HCT116 (cell line): ENCODE data around the gene KLF4. TPM values are rescaled to one million over a fixed set of nuclear protein-coding genes. Genes with fewer than 3 reads are reported as not detected.

Source experiments
- ATAC-seq: fragments of 200-7000 bp; cut with Tn5 transposase; 2 replicates; pipeline ENCODE4 v1.9.1; 2020; ENCODE audit warnings: mild to moderate bottlenecking, moderate library complexity
- BruUV-seq: library from RNA; stranded (reverse); fragments of 400-500 nt; replicated peaks from 2 replicates; lab custom pipeline; 2021; lab: Mats Ljungman, UMichigan
- CTCF ChIA-PET: fragments of 300-600 bp; sonication (Branson Sonifier 250); formaldehyde crosslinking; loops from one replicate; lab custom pipeline; 2021; ENCODE audit warnings: antibody characterized with exemption; lab: Charles Lee
- POLR2A ChIA-PET: fragments of 300-600, 350-600 bp; sonication (Branson Sonifier 250); formaldehyde crosslinking; loops from one replicate; lab custom pipeline; 2021; ENCODE audit warnings: antibody characterized with exemption; lab: Charles Lee
- RAD21 ChIA-PET, 2 experiments: fragments of 300-600 bp; sonication (Branson Sonifier 250); formaldehyde crosslinking; loops; one replicate each; lab custom pipeline; 2023; ENCODE audit warnings: low total read pairs in 2 of 2; ENCODE audit not compliant: uncharacterized antibody in 2 of 2, unreplicated experiment in 2 of 2, low non-redundant PET in 1 of 2; lab: Charles Lee
- DNase-seq: peaks from one replicate; pipeline ENCODE4 v3.0.0-alpha.2; 2010; ENCODE audit warnings: low read depth, low spot score
- H2AFZ ChIP-seq: fragments of 200-600 bp; shearing (Covaris generic), sonication (generic); 2 replicates; pipeline ENCODE4 v1.6.1; 2017; ENCODE audit warnings: low read depth, mixed run types, mixed read lengths, antibody characterized with exemption, low read length; ENCODE audit not compliant: poor library complexity, severe bottlenecking
- H3K27ac ChIP-seq: 2 replicates; pipeline ENCODE4 v1.5.1; 2012; ENCODE audit warnings: low read depth, low read length
- H3K27me3 ChIP-seq: fragments of 200-600 bp; sonication (generic); 2 replicates; pipeline ENCODE4 v1.6.1; 2016; ENCODE audit warnings: mixed run types, low read length, mixed read lengths; ENCODE audit not compliant: insufficient read depth
- H3K36me3 ChIP-seq, 2 experiments: fragments of 200-500 bp in 1 of 2; fragments of 200-600 bp in 1 of 2; sonication (Bioruptor generic) in 1 of 2; sonication (generic) in 1 of 2; 2 replicates each; pipeline versions ENCODE4 v1.5.1 to v1.6.1; 2014 to 2016; ENCODE audit warnings: low read length in 2 of 2, inconsistent platforms in 1 of 2, mixed read lengths in 1 of 2, mixed run types in 1 of 2; ENCODE audit not compliant: insufficient read depth in 2 of 2, control insufficient read depth in 1 of 2
- H3K4me1 ChIP-seq, 2 experiments: fragments of 200-600 bp in 1 of 2; sonication (generic) in 1 of 2; 2 replicates each; pipeline versions ENCODE4 v1.5.1 to v1.6.1; 2012 to 2017; ENCODE audit warnings: low read length in 2 of 2, inconsistent platforms in 1 of 2, mild to moderate bottlenecking in 1 of 2, mixed read lengths in 1 of 2, mixed run types in 1 of 2, moderate library complexity in 1 of 2; ENCODE audit not compliant: insufficient read depth in 2 of 2, control insufficient read depth in 1 of 2
- H3K4me2 ChIP-seq: fragments of 200-600 bp; sonication (generic); 2 replicates; pipeline ENCODE4 v1.6.1; 2017; ENCODE audit warnings: mixed run types, low read length, mixed read lengths
- H3K4me3 ChIP-seq, 2 experiments: fragments of 200-600 bp in 1 of 2; sonication (generic) in 1 of 2; replicated peaks in 1 of 2; 2 replicates each; pipeline ENCODE4 v1.5.1; 2011 to 2016; ENCODE audit warnings: low read length in 2 of 2, control low read depth in 1 of 2, low read depth in 1 of 2, mild to moderate bottlenecking in 1 of 2, mixed read lengths in 1 of 2, mixed run types in 1 of 2
- H3K79me2 ChIP-seq: fragments of 200-600 bp; sonication (generic); 2 replicates; pipeline ENCODE4 v1.6.1; 2017; ENCODE audit warnings: mild to moderate bottlenecking, mixed run types, low read length, moderate library complexity, mixed read lengths; ENCODE audit not compliant: insufficient read depth
- H3K9ac ChIP-seq: fragments of 200-600 bp; sonication (generic); 2 replicates; pipeline ENCODE4 v1.6.1; 2016; ENCODE audit warnings: low read length, mixed read lengths
- H3K9me2 ChIP-seq: fragments of 200-600 bp; sonication (generic), shearing (Covaris generic); 2 replicates; pipeline ENCODE4 v1.6.1; 2017; ENCODE audit warnings: mixed run types, mild to moderate bottlenecking, moderate library complexity; ENCODE audit not compliant: insufficient read depth
- H3K9me3 ChIP-seq, 2 experiments: fragments of 200-500 bp in 1 of 2; fragments of 200-600 bp in 1 of 2; sonication (Bioruptor generic) in 1 of 2; sonication (generic) in 1 of 2; 2 replicates each; pipeline ENCODE4 v1.6.1; 2014 to 2017; ENCODE audit warnings: low read length in 2 of 2, mixed read lengths in 2 of 2, inconsistent platforms in 1 of 2, low read depth in 1 of 2, mild to moderate bottlenecking in 1 of 2, mixed run types in 1 of 2, moderate library complexity in 1 of 2; ENCODE audit not compliant: control insufficient read depth in 1 of 2, insufficient read depth in 1 of 2
- H4K20me1 ChIP-seq: fragments of 200-600 bp; sonication (generic), shearing (Covaris generic); 2 replicates; pipeline ENCODE4 v1.6.1; 2017; ENCODE audit warnings: mixed run types, mild to moderate bottlenecking, moderate library complexity; ENCODE audit not compliant: insufficient read depth
- ELF1 ChIP-seq: IDR thresholded peaks from 2 replicates; pipeline ENCODE4 v1.6.1; 2012; ENCODE audit warnings: low read depth, borderline replicate concordance
- EZH2phosphoT487 ChIP-seq: fragments of 200-600 bp; IDR thresholded peaks from 2 replicates; pipeline ENCODE4 v1.6.1; 2018; ENCODE audit warnings: antibody characterized with exemption, borderline replicate concordance
- FOSL1 ChIP-seq: IDR thresholded peaks from 2 replicates; pipeline ENCODE4 v1.6.1; 2012; ENCODE audit warnings: low read depth
- JUND ChIP-seq: IDR thresholded peaks from 2 replicates; pipeline ENCODE4 v1.6.1; 2012
- REST ChIP-seq: IDR thresholded peaks from 2 replicates; pipeline ENCODE4 v1.6.1; 2012; ENCODE audit warnings: low read depth
- SRF ChIP-seq: IDR thresholded peaks from 2 replicates; pipeline ENCODE4 v1.6.1; 2012; ENCODE audit warnings: low read depth
- TCF7L2 ChIP-seq: IDR thresholded peaks from 2 replicates; pipeline ENCODE4 v1.7.0; 2011; ENCODE audit warnings: borderline replicate concordance, inconsistent platforms; ENCODE audit not compliant: insufficient read depth, insufficient read length; ENCODE audit errors: extremely low read depth
- ZFX ChIP-seq: fragments of 450-650 bp; IDR thresholded peaks from 2 replicates; pipeline ENCODE4 v1.6.1; 2017
- ZNF274 ChIP-seq: fragments of 200-500 bp; sonication (Bioruptor generic); IDR thresholded peaks from 2 replicates; pipeline ENCODE4 v1.6.1; 2014; ENCODE audit warnings: mild to moderate bottlenecking, low read depth, low read length, inconsistent platforms
- intact Hi-C: fragments of 100-400 bp; cut with micrococcal nuclease; formaldehyde crosslinking; loops from 2 replicates; pipeline ENCODE4 v1.10.0; 2022
- total RNA-seq: library from RNA; stranded (reverse); gene quantifications from one replicate; pipeline ENCODE4 v1.2.1, GENCODE V29; 2021; ENCODE audit not compliant: unreplicated experiment

The KLF4 gene
- total RNA-seq, 1 experiment from 2014 or later, result 92.8 TPM

DNA sequence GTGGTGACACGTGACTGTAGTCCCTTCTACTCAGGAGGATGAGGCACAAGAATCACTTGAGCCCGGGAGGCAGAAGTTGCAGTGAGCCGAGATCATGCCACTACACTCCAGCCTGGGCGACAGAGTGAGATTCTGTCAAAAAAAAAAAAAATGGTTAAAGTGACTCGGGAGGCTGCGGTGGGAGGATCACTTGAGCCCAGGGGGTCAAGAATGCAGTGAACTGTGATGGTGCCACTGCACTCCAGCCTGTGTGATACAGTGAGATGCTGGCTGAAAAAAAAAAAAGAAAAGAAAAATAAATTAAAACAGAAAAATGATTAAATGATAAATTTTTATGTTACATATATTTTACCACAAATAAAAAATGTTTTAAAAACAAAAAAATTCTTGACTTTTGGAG is 51.9 kb downstream of the KLF4 start:
- POLR2A ChIA-PET, result no interaction called here
- no peak for ATAC-seq
- Histone ChIP-seq H3K4me1 (no peaks in the 10 kb centered on the region; a peak in 1 of 4 replicates), H3K27me3 (no peaks in the 10 kb centered on the region), H3K9ac (no peak overlapping the region), H3K4me2 (no peak overlapping the region), H3K9me2 (no peaks in the 10 kb centered on the region), H4K20me1 (no peaks in the 10 kb centered on the region), H3K36me3 (no peaks in the 10 kb centered on the region), H3K4me3 (no peak overlapping the region), H3K27ac (no peak overlapping the region), H3K79me2 (no peaks in the 10 kb centered on the region), H2AFZ (no peak overlapping the region), H3K9me3 (no peaks in the 10 kb centered on the region)
- DNase-seq, result no peak
- BruUV-seq, result no TSS peak
- TF ChIP-seq TCF7L2 (no peak), JUND (no peak), FOSL1 (no peak), ZFX (no peak), REST (no peak)
- intact Hi-C loops, result no loop called here
- CTCF ChIA-PET, result no interaction called here
- RAD21 ChIA-PET, result no interaction called here

DNA sequence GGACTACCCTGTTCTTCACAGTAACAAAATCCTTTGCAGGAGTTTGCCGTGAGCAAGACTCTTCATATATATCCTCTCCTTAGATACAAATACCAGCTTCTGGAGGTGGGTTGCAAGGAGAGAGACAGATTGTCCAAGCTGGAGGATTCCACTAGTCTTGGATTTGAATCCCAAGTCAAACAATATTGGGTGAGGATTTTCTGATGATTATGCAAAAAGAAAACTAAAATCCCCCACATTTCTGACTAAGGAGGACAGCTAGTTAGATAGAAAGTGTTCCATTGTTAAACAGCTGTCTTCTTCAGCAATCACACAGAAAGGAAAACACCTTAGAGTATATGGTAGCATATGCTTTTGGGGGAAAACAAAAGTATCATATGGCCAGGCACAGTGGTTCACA is 54.2 kb downstream of the KLF4 start:
- DNase-seq, result no peak
- CTCF ChIA-PET, result interaction anchor here (1.0 kb wide), 1 partner anchor 10 kb away, joined by 3 read pairs; no protein-coding TSS in a partner anchor
- POLR2A ChIA-PET, result interaction anchor here (1.6 kb wide), 1 partner anchor 10 kb away, joined by 3 read pairs; no protein-coding TSS in a partner anchor
- H3K4me3 ChIP-seq, result no peak overlapping the region
- H3K27me3 ChIP-seq, result no peaks in the 10 kb centered on the region
- no peak overlapping the region for H3K27ac ChIP-seq
- no peaks in the 10 kb centered on the region; a peak in 1 of 4 replicates for H3K4me1 ChIP-seq
- no peak overlapping the region for H3K9ac ChIP-seq
- H3K9me3 ChIP-seq, result no peaks in the 10 kb centered on the region
- no peaks in the 10 kb centered on the region for H3K9me2 ChIP-seq
- TF ChIP-seq ELF1, result no peak
- TF ChIP-seq SRF, result no peak
- TF ChIP-seq EZH2phosphoT487, result no peak
- no peak for TF ChIP-seq ZNF274
- TF ChIP-seq, all 23 proteins: peak for 0
- H4K20me1 ChIP-seq, result no peaks in the 10 kb centered on the region
- BruUV-seq, result no TSS peak
- no peak overlapping the region for H2AFZ ChIP-seq
- intact Hi-C loops, result no loop called here
- H3K79me2 ChIP-seq, result no peaks in the 10 kb centered on the region
- RAD21 ChIA-PET, result no interaction called here
- H3K4me2 ChIP-seq, result no peak overlapping the region
- H3K36me3 ChIP-seq, result no peaks in the 10 kb centered on the region
- ATAC-seq, result no peak

Other genes starting within 250 kb of the KLF4 start
- 251 TPM for gene RAD23B, start 206.5 kb downstream of the KLF4 start, total RNA-seq